K562 (cell line): ENCODE data around the gene CD84. TPM values are rescaled to one million over a fixed set of nuclear protein-coding genes. Genes with fewer than 3 reads are reported as not detected.

ENCODE experiments used
- ADNP ChIP-seq: fragments of 200-800 bp; sonication (Bioruptor generic); IDR thresholded peaks from 2 replicates; pipeline ENCODE4 v1.6.1; 2016; ENCODE audit warnings: missing genetic modification characterization, missing compliant biosample characterization
- ARHGAP35 ChIP-seq: fragments of 450-650 bp; IDR thresholded peaks from 2 replicates; pipeline ENCODE4 v1.6.1; 2018; ENCODE audit not compliant: partially characterized antibody
- BDP1 ChIP-seq: IDR thresholded peaks from 3 replicates; pipeline ENCODE4 v1.6.1; 2011; ENCODE audit not compliant: insufficient read length, insufficient read depth
- CHD1 ChIP-seq: fragments of 200-600 bp; sonication (generic); IDR thresholded peaks from one replicate; pipeline ENCODE4 v1.6.1; 2012; ENCODE audit warnings: mild to moderate bottlenecking, moderate library complexity, low read length, inconsistent platforms
- EHMT2 ChIP-seq: fragments of 450-650 bp; IDR thresholded peaks from 2 replicates; pipeline ENCODE4 v1.6.1; 2018; ENCODE audit warnings: antibody characterized with exemption
- ESRRA ChIP-seq: fragments of 450-650 bp; IDR thresholded peaks from 2 replicates; pipeline ENCODE4 v1.6.1; 2014; ENCODE audit warnings: low read depth, mild to moderate bottlenecking, moderate library complexity, borderline replicate concordance
- ETV1 ChIP-seq: fragments of 450-650 bp; conservative IDR thresholded peaks from 2 replicates; pipeline ENCODE4 v1.6.1; 2016; ENCODE audit warnings: missing genetic modification characterization, control low read depth, low read depth, missing compliant biosample characterization
- HNRNPL ChIP-seq: fragments of 200-400 bp; formaldehyde crosslinking; IDR thresholded peaks from 2 replicates; pipeline ENCODE4 v1.6.1; 2017; ENCODE audit warnings: low read depth, mild to moderate bottlenecking, low read length
- KDM2B ChIP-seq: fragments of 250-450 bp; sonication (Bioruptor Pico); IDR thresholded peaks from 2 replicates; pipeline ENCODE4 v1.8.0; 2021; ENCODE audit warnings: mild to moderate bottlenecking, moderate library complexity
- SRSF7 ChIP-seq: fragments of 200-400 bp; formaldehyde crosslinking; optimal IDR thresholded peaks from 2 replicates; pipeline ENCODE3; 2017; ENCODE audit warnings: mild to moderate bottlenecking, low read depth, low read length
- TARDBP ChIP-seq: fragments of 450-650 bp; IDR thresholded peaks from 2 replicates; pipeline ENCODE4 v1.6.1; 2016
- TCFL5 ChIP-seq: fragments of 250-450 bp; sonication (Bioruptor Pico); conservative IDR thresholded peaks from 2 replicates; pipeline ENCODE4 v1.6.1; 2021; ENCODE audit warnings: mild to moderate bottlenecking, moderate library complexity, matching md5 sums
- ZNF146 ChIP-seq: IDR thresholded peaks from one replicate; pipeline ENCODE4 v1.6.1; 2018; ENCODE audit warnings: missing compliant biosample characterization; ENCODE audit not compliant: unreplicated experiment
- ZNF3 ChIP-seq: fragments of 250-450 bp; sonication (Bioruptor Pico); IDR thresholded peaks from 2 replicates; pipeline ENCODE4 v1.5.0; 2021; ENCODE audit warnings: mild to moderate bottlenecking, moderate library complexity
- ZNF764 ChIP-seq: fragments of 250-450 bp; sonication (Bioruptor Pico); IDR thresholded peaks from 2 replicates; pipeline ENCODE4 v1.4.0; 2020; ENCODE audit warnings: low read depth, mild to moderate bottlenecking, moderate library complexity
- ZSCAN32 ChIP-seq: fragments of 450-650 bp; formaldehyde crosslinking; IDR thresholded peaks from 2 replicates; pipeline ENCODE4 v1.4.0; 2020; ENCODE audit warnings: mild to moderate bottlenecking, moderate library complexity
- ZZZ3 ChIP-seq: fragments of 450-650 bp; IDR thresholded peaks from 2 replicates; pipeline ENCODE4 v1.6.1; 2016; ENCODE audit warnings: antibody characterized with exemption, mild to moderate bottlenecking, moderate library complexity
- polyA plus RNA-seq, 8 experiments: library from polyadenylated mRNA; depleted of rRNA in 4 of 8; stranded (reverse) in 5 of 8; unstranded in 3 of 8; fragments of >200 nt; fragmentation: Nextera tagmentation in 2 of 8; fragmentation: Illumina TruSeq in 1 of 8; extraction: Ambion mirVana in 2 of 8; extraction: Trizol in 1 of 8; gene quantifications; 2 replicates each; pipeline versions ENCODE4 v1.2.1 to v1.2.3, GENCODE V29; 2011 to 2014; ENCODE audit warnings: inconsistent platforms in 1 of 8, missing spikeins in 1 of 8
- total RNA-seq, 7 experiments: library from RNA; depleted of rRNA in 6 of 7; stranded (reverse); fragments of >200 nt in 6 of 7; fragmentation: Illumina TruSeq in 2 of 7; extraction: Trizol in 2 of 7; gene quantifications; 2 replicates each; pipeline versions ENCODE4 v1.2.1 to v1.2.3, GENCODE V29; 2011 to 2021; ENCODE audit warnings: low replicate concordance in 1 of 7
- TF ChIP-seq, protein P1 (sequence below), 2 experiments: IDR thresholded peaks; 2 replicates each; pipeline ENCODE4 v1.6.1; 2012; ENCODE audit warnings: improper control_type of control experiment in 2 of 2, low read depth in 2 of 2, low read length in 2 of 2, borderline replicate concordance in 1 of 2
- TF ChIP-seq, protein P2 (sequence below): fragments of 250-450 bp; sonication (Bioruptor Pico); IDR thresholded peaks from 2 replicates; pipeline ENCODE4 v1.5.0; 2021; ENCODE audit warnings: mild to moderate bottlenecking, borderline replicate concordance
- TF ChIP-seq, protein P3 (sequence below): fragments of 250-450 bp; sonication (Bioruptor Pico); IDR thresholded peaks from 2 replicates; pipeline ENCODE4 v1.8.0; 2022; ENCODE audit warnings: inconsistent platforms, mild to moderate bottlenecking, moderate library complexity, borderline replicate concordance
- TF ChIP-seq, protein P4 (sequence below): IDR thresholded peaks from 3 replicates; pipeline ENCODE4 v1.6.1; 2011; ENCODE audit warnings: borderline replicate concordance, mild to moderate bottlenecking; ENCODE audit not compliant: insufficient read length, insufficient read depth

Gene CD84
- total and polyA plus RNA-seq, 9 of the 15 experiments (the other 6 are each of a cell fraction or from before 2014, with no cell fraction given): 0.82 to 6.8 (median 2.0) TPM

DNA sequence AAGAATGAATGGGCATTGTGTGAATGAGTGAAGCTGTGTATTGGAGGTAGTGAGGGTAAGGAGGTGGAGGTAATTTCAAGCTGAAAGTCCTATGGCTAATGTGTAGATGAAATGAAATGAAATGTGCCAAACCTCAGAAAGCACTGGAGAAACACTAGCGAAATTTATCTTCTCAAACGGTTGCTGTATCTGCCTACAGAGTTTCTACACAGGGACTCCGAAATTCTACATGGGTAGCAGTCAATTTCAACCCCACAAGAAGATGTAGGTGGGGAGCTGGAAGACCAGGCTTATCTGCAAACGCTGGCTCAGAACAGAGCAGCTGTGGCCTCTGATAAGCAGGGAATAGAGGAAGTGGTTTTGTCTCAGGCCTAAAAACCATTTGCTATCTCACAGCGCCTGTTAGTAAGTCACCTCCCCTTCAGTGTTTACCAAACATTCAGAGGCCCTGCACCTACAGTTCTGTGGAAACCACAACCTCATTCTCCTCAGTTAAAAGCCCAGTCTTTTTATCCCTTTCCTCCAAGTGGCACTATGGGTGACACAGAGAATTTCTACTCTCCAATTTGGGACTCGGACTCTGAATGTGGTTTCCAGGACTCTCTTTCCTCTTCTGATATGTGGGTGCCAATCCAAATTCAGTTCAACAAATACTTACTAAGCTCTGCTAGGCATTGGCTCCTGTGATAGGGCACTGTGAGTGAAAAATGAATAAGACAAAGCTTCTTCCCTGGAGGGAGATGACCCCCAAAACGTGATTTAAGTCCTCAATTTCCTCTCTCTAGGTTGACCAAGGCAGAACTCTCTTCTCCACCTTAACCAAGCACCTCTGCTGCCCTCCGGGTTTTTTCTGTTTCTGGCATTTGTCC is 39.1 kb downstream of the CD84 start (continued):
- TF ChIP-seq, protein P1, sequence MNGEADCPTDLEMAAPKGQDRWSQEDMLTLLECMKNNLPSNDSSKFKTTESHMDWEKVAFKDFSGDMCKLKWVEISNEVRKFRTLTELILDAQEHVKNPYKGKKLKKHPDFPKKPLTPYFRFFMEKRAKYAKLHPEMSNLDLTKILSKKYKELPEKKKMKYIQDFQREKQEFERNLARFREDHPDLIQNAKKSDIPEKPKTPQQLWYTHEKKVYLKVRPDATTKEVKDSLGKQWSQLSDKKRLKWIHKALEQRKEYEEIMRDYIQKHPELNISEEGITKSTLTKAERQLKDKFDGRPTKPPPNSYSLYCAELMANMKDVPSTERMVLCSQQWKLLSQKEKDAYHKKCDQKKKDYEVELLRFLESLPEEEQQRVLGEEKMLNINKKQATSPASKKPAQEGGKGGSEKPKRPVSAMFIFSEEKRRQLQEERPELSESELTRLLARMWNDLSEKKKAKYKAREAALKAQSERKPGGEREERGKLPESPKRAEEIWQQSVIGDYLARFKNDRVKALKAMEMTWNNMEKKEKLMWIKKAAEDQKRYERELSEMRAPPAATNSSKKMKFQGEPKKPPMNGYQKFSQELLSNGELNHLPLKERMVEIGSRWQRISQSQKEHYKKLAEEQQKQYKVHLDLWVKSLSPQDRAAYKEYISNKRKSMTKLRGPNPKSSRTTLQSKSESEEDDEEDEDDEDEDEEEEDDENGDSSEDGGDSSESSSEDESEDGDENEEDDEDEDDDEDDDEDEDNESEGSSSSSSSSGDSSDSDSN (IDR thresholded peaks at IDR 0.05; ENCODE audit: borderline replicate concordance in 1 of 2, low read depth in 2 of 2, low read length in 2 of 2): no peak
- TF ChIP-seq CHD1 (peak; percentile 46), ETV1 (peak; percentile 100), EHMT2 (peak; percentile 61; the same call in 1 of the 2 replicates), HNRNPL (no peak), ZSCAN32 (peak; percentile 78; the same call in 1 of the 2 replicates), ZNF3 (CRISPR knock-in tag) (no peak), ZNF146 (CRISPR knock-in tag) (no peak), BDP1 (no peak), ARHGAP35 (no peak), SRSF7 (no peak), ESRRA (peak; percentile 98; the same call in 1 of the 2 replicates), ADNP (tag) (peak; percentile 85), TARDBP (peak; percentile 99), ZNF764 (CRISPR knock-in tag) (no peak), KDM2B (CRISPR knock-in tag) (no peak), TCFL5 (CRISPR knock-in tag) (no peak; the same call in 1 of the 2 replicates), ZZZ3 (no peak)
- TF ChIP-seq, protein P2, sequence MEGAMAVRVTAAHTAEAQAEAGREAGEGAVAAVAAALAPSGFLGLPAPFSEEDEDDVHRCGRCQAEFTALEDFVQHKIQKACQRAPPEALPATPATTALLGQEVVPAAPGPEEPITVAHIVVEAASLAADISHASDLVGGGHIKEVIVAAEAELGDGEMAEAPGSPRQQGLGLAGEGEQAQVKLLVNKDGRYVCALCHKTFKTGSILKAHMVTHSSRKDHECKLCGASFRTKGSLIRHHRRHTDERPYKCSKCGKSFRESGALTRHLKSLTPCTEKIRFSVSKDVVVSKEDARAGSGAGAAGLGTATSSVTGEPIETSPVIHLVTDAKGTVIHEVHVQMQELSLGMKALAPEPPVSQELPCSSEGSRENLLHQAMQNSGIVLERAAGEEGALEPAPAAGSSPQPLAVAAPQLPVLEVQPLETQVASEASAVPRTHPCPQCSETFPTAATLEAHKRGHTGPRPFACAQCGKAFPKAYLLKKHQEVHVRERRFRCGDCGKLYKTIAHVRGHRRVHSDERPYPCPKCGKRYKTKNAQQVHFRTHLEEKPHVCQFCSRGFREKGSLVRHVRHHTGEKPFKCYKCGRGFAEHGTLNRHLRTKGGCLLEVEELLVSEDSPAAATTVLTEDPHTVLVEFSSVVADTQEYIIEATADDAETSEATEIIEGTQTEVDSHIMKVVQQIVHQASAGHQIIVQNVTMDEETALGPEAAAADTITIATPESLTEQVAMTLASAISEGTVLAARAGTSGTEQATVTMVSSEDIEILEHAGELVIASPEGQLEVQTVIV (CRISPR knock-in tag): no peak
- TF ChIP-seq, protein P3, sequence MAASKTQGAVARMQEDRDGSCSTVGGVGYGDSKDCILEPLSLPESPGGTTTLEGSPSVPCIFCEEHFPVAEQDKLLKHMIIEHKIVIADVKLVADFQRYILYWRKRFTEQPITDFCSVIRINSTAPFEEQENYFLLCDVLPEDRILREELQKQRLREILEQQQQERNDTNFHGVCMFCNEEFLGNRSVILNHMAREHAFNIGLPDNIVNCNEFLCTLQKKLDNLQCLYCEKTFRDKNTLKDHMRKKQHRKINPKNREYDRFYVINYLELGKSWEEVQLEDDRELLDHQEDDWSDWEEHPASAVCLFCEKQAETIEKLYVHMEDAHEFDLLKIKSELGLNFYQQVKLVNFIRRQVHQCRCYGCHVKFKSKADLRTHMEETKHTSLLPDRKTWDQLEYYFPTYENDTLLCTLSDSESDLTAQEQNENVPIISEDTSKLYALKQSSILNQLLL (CRISPR knock-in tag): no peak
- TF ChIP-seq, protein P4, sequence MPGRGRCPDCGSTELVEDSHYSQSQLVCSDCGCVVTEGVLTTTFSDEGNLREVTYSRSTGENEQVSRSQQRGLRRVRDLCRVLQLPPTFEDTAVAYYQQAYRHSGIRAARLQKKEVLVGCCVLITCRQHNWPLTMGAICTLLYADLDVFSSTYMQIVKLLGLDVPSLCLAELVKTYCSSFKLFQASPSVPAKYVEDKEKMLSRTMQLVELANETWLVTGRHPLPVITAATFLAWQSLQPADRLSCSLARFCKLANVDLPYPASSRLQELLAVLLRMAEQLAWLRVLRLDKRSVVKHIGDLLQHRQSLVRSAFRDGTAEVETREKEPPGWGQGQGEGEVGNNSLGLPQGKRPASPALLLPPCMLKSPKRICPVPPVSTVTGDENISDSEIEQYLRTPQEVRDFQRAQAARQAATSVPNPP: no peak
